PC-3 (cell line): ENCODE measurements around the gene CCDC192.

Source experiments
- EZH2 ChIP-seq: fragments of 300-600 bp; sonication (generic); IDR thresholded peaks from one replicate; pipeline ENCODE4 v1.6.1; 2017; ENCODE audit warnings: antibody characterized with exemption, mild to moderate bottlenecking, low read length; ENCODE audit not compliant: unreplicated experiment
- EZH2phosphoT487 ChIP-seq: fragments of 300-600 bp; sonication (generic); IDR thresholded peaks from 2 replicates; pipeline ENCODE4 v1.6.1; 2018; ENCODE audit warnings: mild to moderate bottlenecking, antibody characterized with exemption, low read length, borderline replicate concordance
- TF ChIP-seq, protein P1 (sequence below): fragments of 300-600 bp; sonication (generic); conservative IDR thresholded peaks from 2 replicates; pipeline ENCODE4 v1.5.1; 2017; ENCODE audit warnings: antibody characterized with exemption, low read depth, mild to moderate bottlenecking, low read length

DNA sequence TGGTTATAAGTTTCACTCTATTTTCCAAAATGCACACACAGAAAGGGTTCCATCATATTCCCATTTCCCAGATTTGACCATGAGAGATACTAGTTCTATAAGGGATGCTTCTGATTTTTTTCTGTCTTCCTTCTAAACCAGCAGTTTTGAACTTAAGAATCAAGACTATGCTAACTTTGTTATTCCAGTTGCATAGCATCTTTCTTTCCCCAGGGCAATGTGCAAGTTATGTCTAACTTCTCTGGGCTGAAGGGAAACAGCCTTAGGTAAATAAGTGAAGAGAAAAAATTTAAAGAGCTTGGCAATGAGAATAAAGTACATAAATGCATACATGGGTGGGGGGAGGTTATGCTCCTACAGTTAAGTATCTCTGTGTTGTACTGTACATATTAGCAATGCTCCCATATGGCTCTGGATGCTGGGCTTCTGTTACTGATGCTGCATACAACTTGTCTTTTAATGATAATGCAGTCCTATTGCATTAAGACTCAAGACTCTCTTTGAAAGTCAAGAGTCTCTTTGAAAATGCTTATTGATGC lies 254.6 kb downstream of the CCDC192 start:
- TF ChIP-seq EZH2 (no peak), EZH2phosphoT487 (no peak)
- TF ChIP-seq, protein P1, sequence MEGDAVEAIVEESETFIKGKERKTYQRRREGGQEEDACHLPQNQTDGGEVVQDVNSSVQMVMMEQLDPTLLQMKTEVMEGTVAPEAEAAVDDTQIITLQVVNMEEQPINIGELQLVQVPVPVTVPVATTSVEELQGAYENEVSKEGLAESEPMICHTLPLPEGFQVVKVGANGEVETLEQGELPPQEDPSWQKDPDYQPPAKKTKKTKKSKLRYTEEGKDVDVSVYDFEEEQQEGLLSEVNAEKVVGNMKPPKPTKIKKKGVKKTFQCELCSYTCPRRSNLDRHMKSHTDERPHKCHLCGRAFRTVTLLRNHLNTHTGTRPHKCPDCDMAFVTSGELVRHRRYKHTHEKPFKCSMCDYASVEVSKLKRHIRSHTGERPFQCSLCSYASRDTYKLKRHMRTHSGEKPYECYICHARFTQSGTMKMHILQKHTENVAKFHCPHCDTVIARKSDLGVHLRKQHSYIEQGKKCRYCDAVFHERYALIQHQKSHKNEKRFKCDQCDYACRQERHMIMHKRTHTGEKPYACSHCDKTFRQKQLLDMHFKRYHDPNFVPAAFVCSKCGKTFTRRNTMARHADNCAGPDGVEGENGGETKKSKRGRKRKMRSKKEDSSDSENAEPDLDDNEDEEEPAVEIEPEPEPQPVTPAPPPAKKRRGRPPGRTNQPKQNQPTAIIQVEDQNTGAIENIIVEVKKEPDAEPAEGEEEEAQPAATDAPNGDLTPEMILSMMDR = no peak
